Peyer's patch (tissue), 4 donors: ENCODE measurements around the gene ARHGDIG. TPM values are rescaled to one million over a fixed set of nuclear protein-coding genes. Genes with fewer than 3 reads are reported as not detected.
A peak's percentile ranks its signal among the peaks of the same experiment; 100 is the strongest.

Experiments used
- DNase-seq, 3 donors: peaks; one replicate each; pipeline ENCODE4 v3.0.0-alpha.2; 2017 to 2019
- H3K27ac ChIP-seq, 4 donors: fragments of 200-600 bp; sonication (generic); one replicate each; pipeline ENCODE4 v1.5.1; 2016 to 2019
- H3K27me3 ChIP-seq, 2 donors: fragments of 200-600 bp; sonication (generic); one replicate each; pipeline ENCODE4 v1.5.1; 2019
- H3K36me3 ChIP-seq, 3 donors: fragments of 200-600 bp; sonication (generic); one replicate each; pipeline ENCODE4 v1.5.1; 2016 to 2019
- H3K4me1 ChIP-seq, 4 donors: fragments of 200-600 bp; sonication (generic); one replicate each; pipeline ENCODE4 v1.5.1; 2016 to 2019
- H3K4me3 ChIP-seq, 4 donors: fragments of 200-600 bp; sonication (generic); 1 replicate in 3 of 4; 2 replicates in 1 of 4; pipeline ENCODE4 v1.5.1; 2016 to 2019; ENCODE audit warnings: mild to moderate bottlenecking in 1 of 4
- H3K9me3 ChIP-seq, 4 donors: fragments of 200-600 bp; sonication (generic); one replicate each; pipeline ENCODE4 v1.5.1; 2016 to 2019; ENCODE audit warnings: mild to moderate bottlenecking in 1 of 4
- POLR2A ChIP-seq, 2 donors: fragments of 450-650 bp; IDR thresholded peaks; one replicate each; pipeline ENCODE4 v1.5.1; 2017; ENCODE audit warnings: antibody characterized with exemption in 2 of 2, mild to moderate bottlenecking in 2 of 2, moderate library complexity in 2 of 2
- total RNA-seq, 4 donors: library from RNA; depleted of rRNA; stranded (reverse); fragments of >200 nt; gene quantifications; one replicate each; pipeline ENCODE4 v1.1.0, GENCODE V29; 2016
- TF ChIP-seq, protein P1 (sequence below), 6 experiments: fragments of 450-650 bp in 4 of 6; fragments of 200-600 bp in 2 of 6; sonication (generic) in 1 of 6; IDR thresholded peaks; one replicate each; pipeline ENCODE4 v1.5.1; 2017 to 2019; ENCODE audit warnings: antibody characterized with exemption in 6 of 6, mild to moderate bottlenecking in 3 of 6, moderate library complexity in 1 of 6

ARHGDIG gene
- total RNA-seq, 4 donors from 2014 or later, result 3.7 to 112 (median 67.5) TPM; not detected in 1

GRCh38 chr16:316741-317464 is 36.5 kb downstream of the ARHGDIG start:
- H3K27ac ChIP-seq, result no peak overlapping the region
- no peaks in the 10 kb centered on the region for H3K27me3 ChIP-seq
- no peaks in the 10 kb centered on the region for H3K9me3 ChIP-seq
- DNase-seq, result no peak
- H3K36me3 ChIP-seq, result peaks cover 0 to 51% (median 0%) of the 10 kb centered on the region in 3 donors
- TF ChIP-seq, protein P1, sequence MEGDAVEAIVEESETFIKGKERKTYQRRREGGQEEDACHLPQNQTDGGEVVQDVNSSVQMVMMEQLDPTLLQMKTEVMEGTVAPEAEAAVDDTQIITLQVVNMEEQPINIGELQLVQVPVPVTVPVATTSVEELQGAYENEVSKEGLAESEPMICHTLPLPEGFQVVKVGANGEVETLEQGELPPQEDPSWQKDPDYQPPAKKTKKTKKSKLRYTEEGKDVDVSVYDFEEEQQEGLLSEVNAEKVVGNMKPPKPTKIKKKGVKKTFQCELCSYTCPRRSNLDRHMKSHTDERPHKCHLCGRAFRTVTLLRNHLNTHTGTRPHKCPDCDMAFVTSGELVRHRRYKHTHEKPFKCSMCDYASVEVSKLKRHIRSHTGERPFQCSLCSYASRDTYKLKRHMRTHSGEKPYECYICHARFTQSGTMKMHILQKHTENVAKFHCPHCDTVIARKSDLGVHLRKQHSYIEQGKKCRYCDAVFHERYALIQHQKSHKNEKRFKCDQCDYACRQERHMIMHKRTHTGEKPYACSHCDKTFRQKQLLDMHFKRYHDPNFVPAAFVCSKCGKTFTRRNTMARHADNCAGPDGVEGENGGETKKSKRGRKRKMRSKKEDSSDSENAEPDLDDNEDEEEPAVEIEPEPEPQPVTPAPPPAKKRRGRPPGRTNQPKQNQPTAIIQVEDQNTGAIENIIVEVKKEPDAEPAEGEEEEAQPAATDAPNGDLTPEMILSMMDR (IDR thresholded peaks at IDR 0.05), result no peak
- TF ChIP-seq POLR2A (IDR thresholded peaks at IDR 0.05), result no peak
- H3K4me3 ChIP-seq, result no peak overlapping the region
- H3K4me1 ChIP-seq, result no peaks in the 10 kb centered on the region

- Histone ChIP-seq H3K27ac (no peak overlapping the region), H3K9me3 (no peaks in the 10 kb centered on the region), H3K4me3 (no peak overlapping the region), H3K4me1 (no peaks in the 10 kb centered on the region), H3K27me3 (no peaks in the 10 kb centered on the region), H3K36me3 (peaks cover 0 to 46% (median 0%) of the 10 kb centered on the region in 3 donors)
- no peak for DNase-seq
- TF ChIP-seq POLR2A (IDR thresholded peaks at IDR 0.05), result no peak
- TF ChIP-seq, protein P1 (IDR thresholded peaks at IDR 0.05), result no peak
Observed at GRCh38 chr16:317583-317982, 37.2 kb downstream of the ARHGDIG start.

GRCh38 chr16:318628-319027 is 38.2 kb downstream of the ARHGDIG start:
- Histone ChIP-seq H3K4me3 (no peak overlapping the region), H3K9me3 (no peaks in the 10 kb centered on the region), H3K27ac (no peak overlapping the region), H3K4me1 (no peaks in the 10 kb centered on the region), H3K27me3 (no peaks in the 10 kb centered on the region), H3K36me3 (peaks cover 0 to 35% (median 0%) of the 10 kb centered on the region in 3 donors)
- TF ChIP-seq, protein P1 (IDR thresholded peaks at IDR 0.05), result peak in 2 of 6 experiments; percentile 7 to 14
- TF ChIP-seq POLR2A (IDR thresholded peaks at IDR 0.05), result no peak
- DNase-seq, result no peak

GRCh38 chr16:320206-320605 is 39.8 kb downstream of the ARHGDIG start:
- Histone ChIP-seq H3K4me1 (peaks cover 0 to 7% (median 2%) of the 10 kb centered on the region in 4 donors), H3K27me3 (no peaks in the 10 kb centered on the region), H3K36me3 (peaks cover 0 to 22% (median 0%) of the 10 kb centered on the region in 3 donors), H3K9me3 (no peaks in the 10 kb centered on the region), H3K27ac (no peak overlapping the region), H3K4me3 (no peak overlapping the region)
- TF ChIP-seq, protein P1 (IDR thresholded peaks at IDR 0.05), result no peak
- TF ChIP-seq POLR2A (IDR thresholded peaks at IDR 0.05), result no peak
- no peak for DNase-seq

DNA sequence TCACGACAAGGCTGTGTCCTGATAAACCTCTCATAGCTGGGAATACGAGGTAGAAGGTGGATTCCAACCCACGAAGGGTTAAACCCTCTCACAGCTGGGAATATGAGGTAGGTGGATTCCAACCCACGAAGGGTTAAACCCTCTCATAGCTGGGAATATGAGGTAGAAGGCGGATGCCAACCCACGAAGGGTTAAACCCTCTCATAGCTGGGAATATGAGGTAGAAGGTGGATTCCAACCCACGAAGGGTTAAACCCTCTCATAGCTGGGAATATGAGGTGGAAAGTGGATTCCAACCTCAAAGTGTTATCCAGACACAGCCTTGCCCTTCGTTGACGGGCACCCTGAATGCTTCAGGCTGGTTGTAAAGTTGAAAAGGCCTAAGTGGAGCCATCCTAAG is 41.1 kb downstream of the ARHGDIG start:
- H3K27ac ChIP-seq, result no peak overlapping the region
- peaks cover 0 to 22% (median 0%) of the 10 kb centered on the region in 3 donors for H3K36me3 ChIP-seq
- no peak overlapping the region for H3K4me3 ChIP-seq
- no peaks in the 10 kb centered on the region for H3K9me3 ChIP-seq
- no peak for DNase-seq
- H3K27me3 ChIP-seq, result no peaks in the 10 kb centered on the region
- TF ChIP-seq, protein P1 (IDR thresholded peaks at IDR 0.05), result no peak
- H3K4me1 ChIP-seq, result peaks cover 0 to 18% (median 12%) of the 10 kb centered on the region in 4 donors
